Endometrial microvascular endothelial cells (primary cell): ENCODE results near the gene NOX4. TPM values are rescaled to one million over a fixed set of nuclear protein-coding genes. Genes with fewer than 3 reads are reported as not detected.
"Not testable (repeated sequence)": the region's sequence is repeated elsewhere in the genome, so short reads cannot be mapped to it uniquely, and the experiment has no call there.

ENCODE experiments used
- in situ Hi-C: cut with HindIII; loops from 2 replicates; pipeline ENCODE4 v1.10.0; 2017; ENCODE audit warnings: low sequenced_read_pairs, low pct_unique_long_range_greater_than_20kb; ENCODE audit errors: inconsistent ontology term
- total RNA-seq: library from RNA; depleted of rRNA; stranded (reverse); fragments of >200 nt; gene quantifications from one replicate; pipeline ENCODE4 v1.2.3, GENCODE V29; 2015; ENCODE audit errors: inconsistent ontology term

Gene NOX4
- total RNA-seq, 1 donor from 2014 or later = 11.2 TPM

GRCh38 chr11:89337100-89337650 lies 154.0 kb downstream of the NOX4 start:
- in situ Hi-C loops = not testable (repeated sequence)

- in situ Hi-C loops = not testable (repeated sequence)
Observed at GRCh38 chr11:89333704-89334103, 157.5 kb downstream of the NOX4 start.

- in situ Hi-C loops = not testable (repeated sequence)
Observed at GRCh38 chr11:89331940-89332339, 159.2 kb downstream of the NOX4 start.

- in situ Hi-C loops = no loop called here
Observed at GRCh38 chr11:89327885-89328284, 163.3 kb downstream of the NOX4 start.

GRCh38 chr11:89321401-89321800 lies 169.8 kb downstream of the NOX4 start:
- in situ Hi-C loops = no loop called here

- in situ Hi-C loops = not testable (repeated sequence)
Observed at GRCh38 chr11:89310607-89311006, 180.6 kb downstream of the NOX4 start.

GRCh38 chr11:89309321-89309985 lies 181.7 kb downstream of the NOX4 start:
- in situ Hi-C loops = not testable (repeated sequence)

- in situ Hi-C loops = not testable (repeated sequence)
Observed at GRCh38 chr11:89308272-89308671, 182.9 kb downstream of the NOX4 start.

GRCh38 chr11:89303029-89303428 lies 188.1 kb downstream of the NOX4 start:
- in situ Hi-C loops = not testable (repeated sequence)

- in situ Hi-C loops = not testable (repeated sequence)
Observed at GRCh38 chr11:89295023-89295422, 196.2 kb downstream of the NOX4 start.

- in situ Hi-C loops = no loop called here
Observed at GRCh38 chr11:89293965-89294679, 197.1 kb downstream of the NOX4 start.

- in situ Hi-C loops = not testable (repeated sequence)
Observed at GRCh38 chr11:89288004-89288403, 203.2 kb downstream of the NOX4 start.

GRCh38 chr11:89286601-89287000 lies 204.6 kb downstream of the NOX4 start:
- in situ Hi-C loops = not testable (repeated sequence)

- in situ Hi-C loops = not testable (repeated sequence)
Observed at GRCh38 chr11:89281032-89281677, 210.0 kb downstream of the NOX4 start.

GRCh38 chr11:89279176-89279575 lies 212.0 kb downstream of the NOX4 start:
- in situ Hi-C loops = no loop called here

GRCh38 chr11:89275966-89276365 lies 215.2 kb downstream of the NOX4 start:
- in situ Hi-C loops = no loop called here
